Activated T-helper 17 cell treated with anti-CD3 and anti-CD28 coated beads, Interleukin-2, amount 50 U/mL, for 72 hours (primary cell): ENCODE results near the gene HHIPL1. TPM values are rescaled to one million over a fixed set of nuclear protein-coding genes. Genes with fewer than 3 reads are reported as not detected.

Experiments used
- ATAC-seq: fragments of 150-1000 bp; cut with Tn5 transposase; replicated peaks from 2 replicates; pipeline ENCODE4 v1.10.0; 2021; ENCODE audit warnings: mild to moderate bottlenecking, moderate library complexity
- H3K27ac Mint-ChIP-seq: one replicate; pipeline ENCODE4 v1.8.0; 2022; ENCODE audit warnings: mixed read lengths
- H3K27me3 Mint-ChIP-seq: one replicate; pipeline ENCODE4 v1.8.0; 2022; ENCODE audit warnings: mixed read lengths
- H3K36me3 Mint-ChIP-seq: one replicate; pipeline ENCODE4 v1.8.0; 2022; ENCODE audit warnings: low read depth, mild to moderate bottlenecking, mixed read lengths
- H3K4me1 Mint-ChIP-seq: one replicate; pipeline ENCODE4 v1.8.0; 2022; ENCODE audit warnings: mixed read lengths
- H3K4me3 Mint-ChIP-seq: one replicate; pipeline ENCODE4 v1.8.0; 2022; ENCODE audit warnings: mild to moderate bottlenecking, mixed read lengths
- H3K9me3 Mint-ChIP-seq: one replicate; pipeline ENCODE4 v1.8.0; 2022; ENCODE audit warnings: mixed read lengths
- total RNA-seq, 2 donors: library from RNA; stranded (reverse); gene quantifications; one replicate each; pipeline ENCODE4 v1.2.3, GENCODE V29; 2022

The HHIPL1 gene
- total RNA-seq, 2 donors from 2014 or later: 0.19 TPM; not detected in 1

DNA sequence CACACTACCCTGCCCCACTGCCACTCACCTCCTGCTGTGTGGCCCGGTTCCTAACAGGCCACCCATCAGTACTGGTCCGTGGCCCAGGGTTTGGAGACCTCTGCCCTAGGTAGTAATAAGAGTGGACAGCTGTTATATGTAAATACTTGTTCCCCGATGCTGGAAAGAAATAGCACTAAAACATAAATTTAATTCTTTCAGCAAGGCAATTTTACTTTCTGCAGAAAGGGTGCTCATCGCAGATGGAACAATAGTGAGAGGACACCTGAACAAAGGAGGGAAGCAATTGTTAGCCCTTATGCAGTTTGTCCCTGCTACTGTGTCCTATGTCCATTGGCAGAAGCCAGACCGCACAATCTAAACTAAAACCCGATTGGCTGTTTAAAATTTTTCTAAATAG, 33.3 kb downstream of the HHIPL1 start:
- H3K27me3 Mint-ChIP-seq: no peaks in the 10 kb centered on the region
- no peak for ATAC-seq
- no peak overlapping the region for H3K27ac Mint-ChIP-seq
- H3K36me3 Mint-ChIP-seq: no peaks in the 10 kb centered on the region
- no peak overlapping the region for H3K4me3 Mint-ChIP-seq
- H3K9me3 Mint-ChIP-seq: no peaks in the 10 kb centered on the region
- H3K4me1 Mint-ChIP-seq: no peaks in the 10 kb centered on the region

DNA sequence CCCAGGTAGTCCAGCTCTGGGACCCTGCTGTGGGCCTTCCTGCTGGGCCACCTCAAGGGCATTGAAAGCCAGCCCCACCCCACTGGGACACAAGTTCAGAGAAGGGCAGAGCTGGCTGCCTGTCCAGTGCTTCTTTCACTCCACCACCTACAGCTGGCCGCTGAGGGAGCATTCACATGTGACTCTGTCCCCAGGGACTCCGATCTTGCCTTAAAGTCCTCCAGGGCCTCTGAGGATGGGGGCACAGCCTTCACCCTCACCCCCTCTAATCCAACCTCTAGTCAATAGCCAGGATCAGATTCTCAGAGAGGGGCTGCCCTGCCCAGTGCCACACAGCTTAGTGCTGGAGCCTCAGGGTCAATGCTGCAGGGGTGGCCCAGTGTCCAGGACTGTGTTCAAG, 34.2 kb downstream of the HHIPL1 start:
- no peak overlapping the region for H3K27ac Mint-ChIP-seq

DNA sequence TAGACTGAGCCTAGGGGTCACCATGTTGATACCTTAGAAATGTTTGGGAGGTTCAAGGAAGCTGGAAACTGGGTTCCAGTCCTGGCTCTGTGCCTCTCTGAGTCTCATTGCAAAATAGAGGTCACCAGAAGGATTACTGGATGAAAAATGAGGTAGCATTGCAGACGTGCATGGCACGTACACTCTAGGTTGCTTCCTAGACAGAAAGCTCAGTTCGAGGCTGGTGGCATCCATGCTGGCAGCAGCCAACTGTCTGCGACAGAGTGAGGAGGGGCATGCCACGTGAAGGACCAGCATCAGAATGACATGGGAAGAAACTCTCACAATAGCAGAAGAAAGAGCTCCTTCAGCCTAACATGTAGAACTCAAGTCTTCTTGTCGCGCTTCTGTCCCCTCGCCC, 34.6 kb downstream of the HHIPL1 start:
- Mint-ChIP-seq H3K9me3 (no peaks in the 10 kb centered on the region), H3K36me3 (no peaks in the 10 kb centered on the region), H3K4me1 (no peaks in the 10 kb centered on the region), H3K27me3 (no peaks in the 10 kb centered on the region), H3K4me3 (no peak overlapping the region), H3K27ac (no peak overlapping the region)
- ATAC-seq: no peak

More for the DNA sequence above, 34.2 kb downstream of the HHIPL1 start:
- no peaks in the 10 kb centered on the region for H3K36me3 Mint-ChIP-seq
- H3K4me3 Mint-ChIP-seq: no peak overlapping the region
- H3K9me3 Mint-ChIP-seq: no peaks in the 10 kb centered on the region
- no peaks in the 10 kb centered on the region for H3K4me1 Mint-ChIP-seq
- no peak for ATAC-seq
- H3K27me3 Mint-ChIP-seq: no peaks in the 10 kb centered on the region

DNA sequence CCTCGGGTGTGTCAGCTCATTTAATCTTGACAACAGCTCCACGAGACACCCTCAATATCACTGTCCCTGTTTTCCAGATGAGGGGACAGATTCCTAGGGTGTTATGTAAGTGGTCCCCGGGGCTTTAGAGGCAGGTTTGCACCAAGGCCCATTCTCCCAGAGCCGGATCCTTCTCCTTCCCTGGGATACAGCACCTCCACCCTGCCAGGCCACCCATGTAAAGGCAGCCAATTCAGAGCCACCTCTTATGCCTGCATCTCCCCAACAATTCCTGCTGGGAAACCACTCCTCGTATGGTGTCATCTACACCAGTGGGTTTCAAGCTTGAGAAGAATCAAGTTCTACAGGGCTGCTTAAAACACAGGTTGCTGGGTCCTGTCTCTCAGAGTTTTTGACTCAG, 35.1 kb downstream of the HHIPL1 start:
- H3K9me3 Mint-ChIP-seq: no peaks in the 10 kb centered on the region
- H3K27me3 Mint-ChIP-seq: no peaks in the 10 kb centered on the region
- H3K4me1 Mint-ChIP-seq: no peaks in the 10 kb centered on the region
- H3K4me3 Mint-ChIP-seq: no peak overlapping the region
- no peaks in the 10 kb centered on the region for H3K36me3 Mint-ChIP-seq
- H3K27ac Mint-ChIP-seq: no peak overlapping the region
- ATAC-seq: no peak

DNA sequence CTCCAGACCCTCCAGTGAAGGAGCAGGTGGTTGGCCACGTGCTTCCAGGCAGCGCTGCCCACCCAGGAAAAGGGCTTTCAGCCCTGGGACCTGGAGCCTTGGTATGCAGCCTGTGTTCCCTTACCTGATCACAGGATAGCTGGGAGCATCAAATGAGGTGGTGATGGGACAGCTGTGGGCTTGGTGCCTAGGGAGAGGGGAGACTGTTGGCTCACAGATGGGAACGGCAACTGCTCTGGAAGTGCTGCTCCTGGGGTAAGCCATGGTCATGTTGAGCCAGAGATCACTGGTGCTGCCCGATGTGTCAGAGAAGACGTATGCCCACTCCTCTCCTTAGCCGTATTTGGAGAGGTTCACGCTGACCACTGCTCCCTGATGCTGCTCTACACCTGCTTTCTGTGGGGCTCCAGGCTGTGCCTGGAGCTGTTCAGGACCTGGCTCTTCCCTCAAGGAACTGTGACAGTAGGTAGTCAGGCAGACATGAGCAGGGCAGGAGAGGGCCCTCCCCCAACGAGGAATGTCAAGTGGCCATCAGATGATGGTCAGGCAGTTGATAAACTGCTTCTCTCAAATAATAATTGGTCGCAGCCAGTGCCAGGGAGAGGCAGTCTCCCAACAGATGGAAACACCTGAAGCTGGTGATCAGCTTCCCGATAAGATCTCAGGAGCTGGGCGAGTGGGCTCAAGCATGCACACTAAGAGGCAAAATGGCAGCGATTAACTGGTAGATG, 36.3 kb downstream of the HHIPL1 start:
- Mint-ChIP-seq H3K9me3 (no peaks in the 10 kb centered on the region), H3K4me3 (no peak overlapping the region), H3K4me1 (no peaks in the 10 kb centered on the region), H3K36me3 (no peaks in the 10 kb centered on the region), H3K27ac (no peak overlapping the region), H3K27me3 (no peaks in the 10 kb centered on the region)
- ATAC-seq: no peak

DNA sequence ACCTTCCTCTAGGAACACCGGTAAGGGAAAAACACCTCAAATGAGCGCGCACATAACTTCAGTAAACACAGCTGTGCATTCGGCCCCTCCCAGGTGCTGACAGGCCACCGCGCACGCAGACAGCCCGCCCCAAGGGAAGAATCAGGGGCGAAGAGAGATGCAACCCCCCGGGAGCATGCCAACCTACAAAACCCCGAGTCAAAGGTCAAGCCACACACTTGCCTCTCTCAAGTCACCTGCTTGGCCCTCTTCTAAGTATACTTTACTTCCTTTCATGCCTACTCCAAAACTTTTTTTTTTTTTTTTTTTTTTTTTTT, 36.9 kb downstream of the HHIPL1 start:
- Mint-ChIP-seq H3K4me3 (no peak overlapping the region), H3K4me1 (no peaks in the 10 kb centered on the region), H3K27me3 (no peaks in the 10 kb centered on the region), H3K36me3 (no peaks in the 10 kb centered on the region), H3K9me3 (no peaks in the 10 kb centered on the region), H3K27ac (no peak overlapping the region)
- ATAC-seq: no peak

DNA sequence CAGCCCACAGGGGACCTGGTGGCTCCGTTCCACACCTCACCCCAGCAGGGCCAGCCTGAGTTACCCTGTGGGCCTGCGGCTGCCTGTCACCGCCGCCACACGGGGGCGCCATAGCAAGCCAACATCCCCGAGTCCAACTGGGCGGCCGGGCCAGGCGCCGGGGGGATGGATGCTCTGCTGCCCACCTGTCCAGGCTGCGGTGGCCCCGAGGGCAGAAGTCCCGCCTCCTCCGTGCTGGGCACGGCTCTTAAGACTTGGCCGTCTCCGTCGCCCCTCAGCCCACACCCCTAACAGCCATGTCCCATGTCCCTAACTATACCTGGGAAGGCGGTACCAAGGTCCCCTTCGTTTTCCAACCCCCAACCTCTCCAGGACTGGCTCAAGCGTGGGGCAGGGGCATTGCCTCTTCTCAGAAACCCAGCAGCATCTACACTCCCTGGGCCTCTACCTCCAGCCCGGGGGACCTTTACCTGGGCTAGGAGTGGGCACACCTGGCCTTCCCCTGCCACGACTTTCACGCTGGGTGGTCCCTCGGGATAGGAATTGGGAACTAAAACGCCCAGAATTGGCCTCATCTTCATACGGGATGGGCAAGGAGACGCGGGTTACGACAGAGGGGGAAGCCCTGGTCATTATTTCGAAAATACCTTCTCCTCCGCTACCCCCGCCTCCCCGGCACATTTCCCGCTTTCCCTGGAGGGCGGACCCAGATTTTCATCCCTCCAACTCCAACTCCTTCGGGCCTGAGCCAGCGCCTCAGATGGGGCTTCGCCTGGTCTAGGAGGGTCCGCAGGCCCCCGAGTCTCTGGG, 38.1 kb downstream of the HHIPL1 start:
- no peaks in the 10 kb centered on the region for H3K4me1 Mint-ChIP-seq
- peak; percentile 34 for ATAC-seq
- no peaks in the 10 kb centered on the region for H3K9me3 Mint-ChIP-seq
- peak overlapping the region; percentile 78 for H3K4me3 Mint-ChIP-seq
- no peaks in the 10 kb centered on the region for H3K27me3 Mint-ChIP-seq
- H3K36me3 Mint-ChIP-seq: no peaks in the 10 kb centered on the region
- H3K27ac Mint-ChIP-seq: peak overlapping the region; percentile 77

DNA sequence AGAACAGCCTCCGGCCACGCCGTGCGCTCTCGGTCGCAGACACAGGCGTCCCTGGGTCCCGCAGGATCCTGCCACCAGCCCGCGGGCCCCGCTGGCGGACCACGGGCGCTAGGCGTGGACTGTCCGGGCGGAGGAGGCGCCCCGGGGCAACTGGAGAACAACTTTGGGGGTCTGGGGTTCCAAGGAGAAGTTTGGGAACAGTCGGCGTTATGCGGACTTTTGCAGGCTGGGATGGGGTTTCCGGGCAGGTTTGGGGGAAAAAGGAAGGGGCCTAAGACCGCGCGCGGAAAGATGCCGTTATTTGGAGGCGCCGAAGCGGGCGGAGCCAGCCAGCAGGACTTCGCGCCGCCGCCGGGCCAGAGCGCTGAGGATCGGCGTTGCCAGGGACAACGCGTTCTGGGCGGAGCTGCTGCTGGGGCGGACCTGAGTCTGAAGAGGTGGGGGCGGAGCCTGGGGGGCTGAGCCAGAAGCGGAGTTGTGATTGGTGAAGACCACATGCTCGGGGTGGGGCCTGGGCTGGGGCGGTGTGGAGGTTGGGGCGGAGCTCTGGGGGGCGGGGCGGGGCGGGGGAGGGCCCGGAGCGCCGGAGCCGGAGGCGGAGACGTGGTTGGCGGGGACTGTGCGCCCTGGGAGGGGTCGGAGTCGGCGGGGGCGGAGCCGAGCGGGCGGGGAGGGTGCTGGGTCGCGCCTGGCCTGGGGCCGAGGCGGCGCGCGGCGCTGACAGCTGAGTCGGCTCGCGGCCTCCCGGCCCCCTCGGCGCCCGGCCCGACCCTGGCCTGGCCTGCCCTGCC, 38.9 kb downstream of the HHIPL1 start, which contains the start of gene CYP46A1:
Gene CYP46A1 (plus strand): TSS at position 680 of the 791 bp plus-strand sequence. CDS start 120 bp downstream, outside the sequence.
- peak; percentile 96 for ATAC-seq
- Mint-ChIP-seq H3K27me3 (peaks cover 4% of the 10 kb centered on the region), H3K27ac (peak within 1 kb of the TSS; percentile 77), H3K9me3 (no peaks in the 10 kb centered on the region), H3K4me1 (peaks cover 2% of the 10 kb centered on the region), H3K4me3 (peak within 1 kb of the TSS; percentile 78), H3K36me3 (no peaks in the 10 kb centered on the region)

DNA sequence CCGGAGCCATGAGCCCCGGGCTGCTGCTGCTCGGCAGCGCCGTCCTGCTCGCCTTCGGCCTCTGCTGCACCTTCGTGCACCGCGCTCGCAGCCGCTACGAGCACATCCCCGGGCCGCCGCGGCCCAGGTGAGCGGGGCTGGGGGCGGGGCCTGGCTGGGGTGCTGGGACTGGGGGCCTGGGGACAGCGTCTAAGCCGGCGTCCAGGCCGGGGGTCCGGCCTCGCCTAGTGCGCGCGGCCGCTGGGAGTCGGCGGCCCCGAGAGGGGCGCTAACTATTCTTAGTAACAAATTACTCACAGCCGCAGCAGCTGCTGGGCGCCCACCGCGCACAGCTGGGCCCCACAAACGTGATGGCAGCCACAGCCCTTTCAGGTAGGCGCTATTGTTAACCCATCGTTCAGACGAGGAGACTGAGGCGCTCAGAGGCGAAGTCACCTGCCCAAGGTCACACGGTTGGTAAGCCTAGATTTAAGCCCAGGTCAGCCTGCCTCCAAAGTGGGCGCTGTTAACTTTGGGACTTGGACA, 39.5 kb downstream of the HHIPL1 start:
- Mint-ChIP-seq H3K27me3 (peaks cover 8% of the 10 kb centered on the region), H3K4me1 (peaks cover 5% of the 10 kb centered on the region), H3K9me3 (no peaks in the 10 kb centered on the region), H3K36me3 (no peaks in the 10 kb centered on the region), H3K4me3 (no peak overlapping the region), H3K27ac (no peak overlapping the region)
- no peak for ATAC-seq

DNA sequence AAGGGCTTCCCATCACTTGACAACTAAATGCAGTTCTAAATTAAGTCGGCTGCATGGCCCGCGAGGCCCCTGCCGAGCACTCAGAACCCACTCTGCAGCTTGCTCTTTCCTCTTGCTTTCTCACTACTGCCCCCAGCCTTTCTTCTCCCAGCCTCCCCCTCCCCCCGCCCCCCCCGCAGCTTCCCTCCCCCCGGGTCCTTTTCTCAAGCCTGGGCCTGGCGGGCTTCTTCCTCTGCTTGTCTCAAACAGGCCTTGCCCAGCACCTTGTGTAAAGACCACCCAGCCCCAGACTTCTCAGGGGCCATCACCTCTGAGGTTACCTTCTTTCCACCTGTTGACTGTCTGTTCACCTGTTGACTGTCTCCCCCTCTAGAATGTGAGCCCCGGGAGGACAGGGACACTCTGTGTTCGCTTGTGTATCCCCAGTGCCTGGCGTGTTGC, 40.2 kb downstream of the HHIPL1 start:
- peaks cover 5% of the 10 kb centered on the region for H3K4me1 Mint-ChIP-seq
- H3K4me3 Mint-ChIP-seq: peak overlapping the region; percentile 33
- peaks cover 15% of the 10 kb centered on the region for H3K27me3 Mint-ChIP-seq
- no peaks in the 10 kb centered on the region for H3K9me3 Mint-ChIP-seq
- no peak for ATAC-seq
- no peak overlapping the region for H3K27ac Mint-ChIP-seq
- H3K36me3 Mint-ChIP-seq: no peaks in the 10 kb centered on the region

DNA sequence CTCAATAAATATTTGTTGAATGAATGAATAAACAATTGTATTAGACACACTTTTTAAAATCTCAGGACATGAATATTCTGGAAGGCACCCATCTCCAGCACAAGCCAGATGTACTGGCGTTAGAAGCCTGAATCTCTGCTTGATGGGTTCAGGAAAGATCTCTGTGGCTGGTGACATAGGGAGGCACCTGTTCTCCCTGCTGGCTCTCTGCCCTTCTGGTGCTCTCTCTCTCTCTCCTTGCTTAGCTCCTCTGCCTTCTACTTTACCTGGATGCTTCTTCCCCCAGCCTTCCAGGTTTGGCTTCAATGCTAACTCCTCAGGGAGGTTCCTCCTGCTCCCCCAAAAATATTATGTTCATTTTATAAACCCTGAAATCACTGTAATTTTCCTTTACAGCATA, 40.7 kb downstream of the HHIPL1 start:
- no peak for ATAC-seq
- H3K27me3 Mint-ChIP-seq: peaks cover 17% of the 10 kb centered on the region
- peak overlapping the region; percentile 33 for H3K4me3 Mint-ChIP-seq
- no peaks in the 10 kb centered on the region for H3K9me3 Mint-ChIP-seq
- H3K27ac Mint-ChIP-seq: no peak overlapping the region
- no peaks in the 10 kb centered on the region for H3K36me3 Mint-ChIP-seq
- peaks cover 5% of the 10 kb centered on the region for H3K4me1 Mint-ChIP-seq

DNA sequence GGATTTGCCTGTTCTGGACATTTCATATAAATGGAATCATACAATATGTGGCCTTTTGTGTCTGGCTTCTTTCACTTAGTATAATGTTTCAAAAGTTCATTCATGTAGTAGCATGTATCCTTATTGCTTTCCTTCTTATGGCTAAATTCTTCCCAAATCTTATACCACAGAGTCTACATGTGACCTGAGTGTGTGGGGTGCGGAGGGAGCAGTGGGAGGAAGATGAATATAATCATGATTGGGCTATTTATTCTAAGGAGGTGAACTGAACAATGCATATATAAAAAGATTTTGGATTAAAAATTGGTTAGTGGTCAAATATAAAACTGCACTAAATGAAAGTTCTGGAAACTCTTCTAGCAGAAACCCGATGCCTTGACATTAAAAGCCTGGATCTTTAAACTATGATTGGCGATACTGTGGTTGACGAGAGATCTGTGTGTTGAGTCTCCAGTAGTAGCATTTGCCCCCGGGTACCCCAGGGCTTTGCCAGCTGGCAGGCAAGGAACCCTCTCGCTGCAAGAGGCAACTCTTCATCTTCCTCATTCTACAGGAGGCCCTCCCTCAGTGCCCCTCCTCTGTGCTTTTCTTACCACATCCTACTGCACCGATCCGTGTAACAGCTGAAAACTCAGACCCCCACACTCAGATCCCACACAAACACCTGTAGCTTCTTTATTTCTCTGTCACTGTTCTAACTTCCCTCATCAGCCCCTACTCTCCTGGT, 41.8 kb downstream of the HHIPL1 start:
- Mint-ChIP-seq H3K4me1 (peaks cover 5% of the 10 kb centered on the region), H3K9me3 (no peaks in the 10 kb centered on the region), H3K27ac (no peak overlapping the region), H3K4me3 (no peak overlapping the region), H3K36me3 (no peaks in the 10 kb centered on the region), H3K27me3 (peaks cover 17% of the 10 kb centered on the region)
- no peak for ATAC-seq

DNA sequence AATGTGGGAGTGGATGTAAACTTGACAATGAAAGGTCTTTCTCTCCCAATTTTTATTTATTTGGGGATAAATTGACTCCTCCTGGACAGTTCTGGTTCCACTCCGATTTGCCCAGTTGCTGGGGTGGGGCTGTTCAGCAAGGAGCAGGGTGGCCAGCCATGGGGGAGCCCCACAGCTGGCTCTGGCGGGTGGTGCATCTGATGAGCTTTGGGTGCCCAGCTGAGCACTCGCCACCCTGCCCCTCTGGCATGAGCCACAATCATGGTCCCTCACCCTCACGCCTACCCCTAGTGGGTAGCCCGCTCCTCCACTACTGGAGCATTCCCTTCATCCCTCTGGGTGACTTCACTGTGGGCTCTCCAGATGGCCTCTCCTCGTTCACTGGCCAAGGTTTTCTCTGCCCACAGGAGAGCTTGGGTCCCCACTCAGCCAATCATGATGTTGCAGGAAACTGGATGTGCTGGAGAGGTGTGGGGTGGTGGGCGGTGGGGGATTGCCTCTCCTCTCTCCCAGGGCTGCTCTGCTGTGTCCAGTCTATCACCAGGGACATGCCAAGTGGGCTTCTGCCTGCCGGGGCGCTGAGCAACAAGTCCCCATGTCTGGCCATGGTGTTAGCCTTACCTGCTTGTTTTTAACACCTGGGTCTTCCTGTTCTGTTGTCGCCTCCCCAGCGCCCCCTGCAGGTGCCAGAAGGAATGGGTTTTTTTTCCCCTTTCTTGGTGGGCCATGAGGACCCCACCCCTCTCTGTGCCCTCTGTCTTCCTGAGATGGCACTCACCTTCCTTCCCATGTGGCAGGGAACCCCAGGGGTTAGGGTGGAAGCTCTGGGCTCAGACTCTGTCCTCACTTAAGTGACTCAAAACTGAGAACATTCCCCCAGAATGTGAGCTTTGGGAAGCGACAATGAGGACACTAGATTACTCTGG, 42.6 kb downstream of the HHIPL1 start:
- no peak for ATAC-seq
- no peaks in the 10 kb centered on the region for H3K9me3 Mint-ChIP-seq
- no peaks in the 10 kb centered on the region for H3K36me3 Mint-ChIP-seq
- no peak overlapping the region for H3K27ac Mint-ChIP-seq
- H3K27me3 Mint-ChIP-seq: peaks cover 17% of the 10 kb centered on the region
- no peak overlapping the region for H3K4me3 Mint-ChIP-seq
- H3K4me1 Mint-ChIP-seq: peaks cover 5% of the 10 kb centered on the region
